CD4-positive, alpha-beta T cell treated with Interleukin-21 for 1 hour (primary cell): ENCODE results near the gene MEST.
"Not testable (repeated sequence)": the region's sequence is repeated elsewhere in the genome, so short reads cannot be mapped to it uniquely, and the experiment has no call there.

Source experiments
- DNase-seq: peaks from one replicate; pipeline ENCODE4 v3.0.0-alpha.2; 2020

MEST gene, protein sequence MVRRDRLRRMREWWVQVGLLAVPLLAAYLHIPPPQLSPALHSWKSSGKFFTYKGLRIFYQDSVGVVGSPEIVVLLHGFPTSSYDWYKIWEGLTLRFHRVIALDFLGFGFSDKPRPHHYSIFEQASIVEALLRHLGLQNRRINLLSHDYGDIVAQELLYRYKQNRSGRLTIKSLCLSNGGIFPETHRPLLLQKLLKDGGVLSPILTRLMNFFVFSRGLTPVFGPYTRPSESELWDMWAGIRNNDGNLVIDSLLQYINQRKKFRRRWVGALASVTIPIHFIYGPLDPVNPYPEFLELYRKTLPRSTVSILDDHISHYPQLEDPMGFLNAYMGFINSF

DNA sequence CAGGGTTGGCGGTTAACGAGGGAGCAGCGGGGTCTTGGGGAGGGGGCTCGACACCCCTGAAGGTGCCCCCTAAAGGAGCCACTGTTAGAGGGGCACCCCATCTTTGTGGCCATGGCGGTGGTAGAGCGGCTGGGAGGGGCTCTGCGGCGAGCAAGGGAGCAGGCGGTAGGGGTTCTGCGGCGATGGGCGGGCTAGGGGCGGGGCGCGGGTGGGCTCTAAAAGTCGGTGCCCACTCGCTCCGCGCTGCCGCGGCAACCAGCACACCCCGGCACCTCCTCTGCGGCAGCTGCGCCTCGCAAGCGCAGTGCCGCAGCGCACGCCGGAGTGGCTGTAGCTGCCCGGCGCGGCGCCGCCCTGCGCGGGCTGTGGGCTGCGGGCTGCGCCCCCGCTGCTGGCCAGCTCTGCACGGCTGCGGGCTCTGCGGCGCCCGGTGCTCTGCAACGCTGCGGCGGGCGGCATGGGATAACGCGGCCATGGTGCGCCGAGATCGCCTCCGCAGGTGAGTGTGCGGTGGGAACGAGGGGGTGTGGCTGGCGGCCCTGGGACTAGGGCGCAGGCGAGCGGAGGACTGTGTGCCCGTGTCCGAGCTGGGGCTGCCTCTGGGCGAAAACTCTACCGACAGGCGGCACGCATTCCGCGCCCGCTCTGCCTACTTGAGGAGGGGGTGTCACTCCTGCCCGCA, at the start of gene MEST:
MEST (plus strand) TSS at position 245 of the 682 bp plus-strand sequence; CDS start at position 474, 229 bp downstream.
- DNase-seq = no peak

DNA sequence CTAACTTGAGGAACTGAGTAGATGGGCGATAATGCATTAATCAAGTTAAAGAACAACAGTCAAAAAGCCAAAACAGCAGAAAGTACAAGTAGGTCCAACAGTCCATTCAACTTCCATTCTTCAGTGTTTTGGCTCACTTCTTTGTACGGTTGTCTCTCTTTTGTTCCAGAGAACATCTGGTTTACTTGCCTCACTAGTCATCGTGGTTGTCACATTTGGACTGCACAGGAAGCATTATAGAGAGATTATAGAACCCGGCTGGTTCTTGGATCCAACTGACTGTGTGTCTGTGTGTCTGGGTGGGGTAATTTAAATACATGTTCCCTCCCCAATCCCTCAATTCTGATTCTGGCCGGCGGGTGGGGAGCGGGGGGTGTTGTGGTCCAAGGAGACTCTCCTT, 49.3 kb upstream of the MEST start:
- DNase-seq = no peak

DNA sequence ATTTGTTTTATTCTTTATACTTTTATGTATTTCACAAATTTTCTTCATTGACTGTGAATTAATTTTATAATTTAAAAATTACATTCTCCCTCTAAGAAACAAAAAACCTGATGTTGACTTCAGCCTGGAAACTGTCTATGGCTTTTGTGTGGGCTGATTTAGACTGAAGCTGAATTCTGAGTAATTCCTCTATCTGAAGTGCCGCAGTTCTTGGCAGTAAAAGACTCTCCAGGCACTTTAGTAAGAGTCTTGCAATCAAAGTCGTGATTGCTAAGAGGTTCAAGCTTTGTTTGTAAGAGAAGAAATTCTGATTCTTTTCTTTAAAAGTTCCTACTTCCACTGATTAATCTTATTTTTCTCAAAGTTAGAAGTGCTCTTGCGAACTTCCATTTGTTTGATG, 47.7 kb upstream of the MEST start:
- no peak for DNase-seq

DNA sequence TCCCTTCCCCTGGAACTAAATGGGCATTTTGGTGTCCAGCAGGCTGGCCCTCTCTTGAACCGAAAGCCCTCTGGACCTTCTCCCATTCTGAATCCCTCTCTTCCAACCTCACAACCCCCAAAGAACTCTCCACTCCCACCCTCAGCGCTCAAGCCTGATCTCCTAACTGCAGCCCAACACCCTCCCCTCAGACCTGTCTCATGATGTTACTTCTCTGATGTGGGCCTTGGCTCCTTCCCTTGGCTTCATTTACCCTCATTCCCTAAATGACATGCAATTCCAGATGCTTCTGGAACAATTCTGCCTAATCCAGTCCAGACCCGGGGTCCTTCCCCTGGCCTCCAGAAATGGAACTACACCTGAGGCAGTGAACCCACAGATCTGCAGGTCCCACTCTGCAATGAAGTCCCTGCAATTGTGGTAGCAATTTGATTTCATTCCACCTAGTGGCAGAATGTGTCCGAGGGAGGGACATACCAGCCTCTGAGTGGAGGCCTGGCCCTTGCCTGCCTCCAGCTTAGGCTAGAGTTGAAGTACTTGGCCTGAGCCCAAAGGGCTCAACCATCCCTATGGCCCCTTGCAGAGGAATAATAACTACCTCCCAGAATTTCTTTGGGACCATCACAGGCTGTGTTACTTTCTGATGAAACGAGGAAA, 47.0 kb upstream of the MEST start:
- DNase-seq = no peak

DNA sequence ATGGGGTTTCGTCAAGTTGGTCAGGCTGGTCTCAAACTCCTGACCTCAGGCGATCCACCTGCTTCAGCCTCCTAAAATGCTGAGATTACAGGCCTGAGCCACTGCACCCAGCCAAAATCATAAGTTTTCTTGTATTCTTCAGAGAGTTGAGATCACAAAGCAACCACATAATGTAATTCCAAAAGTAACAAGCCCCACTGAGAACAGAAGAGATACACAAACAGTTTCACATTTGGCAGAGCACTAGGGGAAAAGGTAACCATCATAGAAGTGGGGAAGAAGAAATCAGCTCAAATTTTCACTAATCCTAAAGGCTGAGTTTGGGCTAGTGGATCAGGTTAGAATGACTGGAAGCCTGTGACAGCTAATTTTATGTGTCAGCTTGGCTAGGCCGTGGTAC, 45.6 kb upstream of the MEST start:
- no peak for DNase-seq

DNA sequence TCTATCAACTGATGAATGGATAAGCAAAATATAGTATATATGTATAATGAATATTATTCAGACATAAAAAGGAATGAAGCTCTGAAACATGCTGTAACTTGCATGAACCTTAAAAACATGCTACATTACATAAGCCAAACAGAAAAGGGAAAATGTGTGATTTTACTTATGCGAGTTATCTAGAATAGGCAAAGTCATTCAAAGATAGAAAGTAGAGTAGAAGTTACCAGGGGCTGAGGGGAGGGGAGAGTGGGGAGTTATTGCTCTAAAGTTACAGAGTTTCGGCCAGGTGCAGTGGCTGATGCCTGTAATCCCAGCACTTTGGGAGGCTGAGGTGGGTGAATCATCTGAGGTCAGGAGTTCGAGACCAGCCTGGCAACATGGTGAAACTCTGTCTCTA, 40.5 kb upstream of the MEST start:
- DNase-seq = not testable (repeated sequence)

DNA sequence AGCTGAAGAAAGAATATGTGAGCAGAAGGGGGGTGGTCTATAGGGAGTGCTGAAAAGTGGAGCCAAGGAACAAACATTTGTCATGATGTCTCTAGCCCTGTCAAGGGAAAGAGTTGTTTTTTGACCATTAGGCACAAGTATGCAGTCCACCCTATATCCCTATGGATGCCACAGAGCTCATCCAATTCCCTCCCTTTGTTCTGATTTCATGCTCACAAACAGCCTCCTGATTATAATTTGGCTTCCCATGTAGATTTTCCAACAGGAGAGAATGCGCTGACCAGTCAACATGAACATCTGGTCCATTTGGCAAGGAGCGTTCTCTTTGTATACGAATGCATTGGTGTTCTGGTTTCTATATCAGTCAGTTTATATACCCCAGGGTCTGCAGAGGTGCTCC, 38.9 kb upstream of the MEST start:
- no peak for DNase-seq

DNA sequence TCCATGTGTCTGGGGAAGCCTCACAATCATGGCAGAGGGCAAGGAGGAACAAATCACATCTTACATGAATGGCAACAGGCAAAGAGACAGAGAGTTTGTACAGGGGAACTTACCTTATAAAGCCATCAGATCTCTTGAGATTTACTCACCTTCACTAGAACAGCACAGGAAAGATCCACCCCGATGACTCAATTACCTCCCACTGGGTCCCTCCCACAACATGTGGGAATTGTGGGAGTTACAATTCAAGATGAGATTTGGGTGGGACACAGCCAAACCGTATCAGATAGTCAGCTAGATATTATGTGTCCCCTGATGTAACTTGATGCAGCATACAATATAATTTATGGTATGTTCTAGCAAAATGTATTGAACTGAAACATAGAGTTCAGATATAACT, 36.9 kb upstream of the MEST start:
- DNase-seq = no peak

DNA sequence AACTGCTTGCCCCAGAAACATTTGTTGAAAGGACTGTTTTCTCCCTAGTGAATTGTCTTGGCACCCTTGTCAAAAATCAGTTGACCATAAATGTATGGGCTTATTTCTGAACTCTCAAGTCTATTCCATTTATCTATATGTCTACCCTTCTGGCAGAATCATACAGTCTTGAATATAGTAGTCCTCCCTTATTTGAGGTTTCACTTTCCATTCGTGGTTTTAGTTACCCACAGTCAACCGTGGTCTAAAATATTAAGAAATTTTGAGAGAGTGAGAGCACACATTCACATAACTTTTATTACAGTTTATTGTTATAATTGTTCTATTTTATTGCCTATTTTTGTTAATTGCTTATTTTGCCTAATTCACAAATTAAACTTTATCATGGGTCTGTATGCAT, 33.6 kb upstream of the MEST start:
- DNase-seq = peak; percentile 15

DNA sequence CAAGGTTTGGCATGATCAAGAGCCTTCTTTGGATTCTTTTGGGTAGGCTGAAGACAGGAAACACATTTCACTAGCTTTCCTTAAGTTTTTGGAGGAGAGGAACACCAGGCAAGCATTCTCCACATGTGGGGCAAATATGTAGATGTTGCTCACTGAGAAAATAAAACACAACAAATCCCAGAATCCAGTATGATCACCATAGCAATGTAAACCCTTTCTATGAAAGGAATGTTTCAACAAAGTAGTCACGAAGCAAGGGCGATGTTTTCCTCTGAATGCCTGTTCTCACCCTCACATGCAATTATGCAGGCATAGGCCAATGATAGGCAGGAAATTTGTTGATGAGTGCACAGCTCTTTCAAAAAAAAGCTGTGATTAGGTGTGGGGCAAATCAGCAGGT, 30.6 kb upstream of the MEST start:
- no peak for DNase-seq

DNA sequence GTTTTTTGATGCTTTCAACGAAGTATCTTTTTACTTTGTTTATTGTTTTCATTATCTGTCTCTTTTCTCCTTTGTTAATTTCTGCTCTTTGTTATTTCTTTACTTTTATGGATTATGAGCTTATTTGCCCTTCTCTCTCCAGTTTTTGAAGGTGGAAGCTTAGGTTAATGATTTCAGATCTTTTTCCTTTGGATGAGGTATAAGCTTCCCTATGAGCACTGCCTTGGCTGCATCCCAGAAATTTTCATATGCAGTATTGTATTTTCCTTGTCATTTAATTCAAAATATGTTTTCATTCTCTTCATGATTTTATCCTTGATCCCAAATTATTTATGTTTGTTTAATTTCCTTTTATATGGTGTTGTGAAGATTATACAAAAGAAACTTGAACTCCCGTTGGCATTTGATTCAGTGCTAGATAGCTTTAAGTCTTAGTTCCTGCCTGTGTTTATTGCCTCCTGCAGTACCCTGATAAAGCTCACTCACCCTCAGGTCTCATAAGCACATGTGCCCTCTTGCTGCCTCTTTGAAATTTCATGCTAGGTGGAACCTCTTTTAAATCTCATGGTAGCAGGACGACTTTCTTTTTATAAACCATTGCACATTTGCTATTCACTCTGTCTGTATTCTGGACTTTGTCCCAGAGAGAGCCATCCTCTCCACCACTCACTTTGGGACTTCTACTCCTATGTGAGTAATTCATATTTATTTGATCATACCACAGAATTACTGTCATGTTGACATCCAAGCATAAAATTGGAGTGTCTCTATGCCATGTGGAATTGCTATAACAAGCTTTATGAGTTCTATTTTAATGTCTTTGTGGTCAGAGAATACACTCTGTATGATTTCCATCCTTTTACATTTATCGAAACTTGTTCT, 28.1 kb upstream of the MEST start:
- no peak for DNase-seq

DNA sequence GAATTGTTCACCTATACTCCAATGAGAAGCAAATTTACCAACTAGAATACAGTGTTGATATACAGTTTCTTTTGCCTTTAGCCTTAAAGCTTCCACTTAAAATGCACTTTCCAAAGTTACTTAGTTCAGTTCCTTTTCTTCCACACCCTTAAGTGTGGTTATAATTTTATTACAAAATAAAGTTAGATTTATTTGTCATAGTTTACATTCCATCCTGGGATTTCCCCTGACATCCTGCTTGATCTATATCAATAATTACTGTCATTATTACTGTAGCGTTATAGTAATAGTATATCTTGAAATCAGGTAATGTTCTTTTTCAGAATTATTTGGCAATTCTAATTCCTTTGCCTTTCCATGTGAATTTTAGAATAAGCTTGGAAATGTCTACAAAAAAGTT, 23.3 kb upstream of the MEST start:
- no peak for DNase-seq

DNA sequence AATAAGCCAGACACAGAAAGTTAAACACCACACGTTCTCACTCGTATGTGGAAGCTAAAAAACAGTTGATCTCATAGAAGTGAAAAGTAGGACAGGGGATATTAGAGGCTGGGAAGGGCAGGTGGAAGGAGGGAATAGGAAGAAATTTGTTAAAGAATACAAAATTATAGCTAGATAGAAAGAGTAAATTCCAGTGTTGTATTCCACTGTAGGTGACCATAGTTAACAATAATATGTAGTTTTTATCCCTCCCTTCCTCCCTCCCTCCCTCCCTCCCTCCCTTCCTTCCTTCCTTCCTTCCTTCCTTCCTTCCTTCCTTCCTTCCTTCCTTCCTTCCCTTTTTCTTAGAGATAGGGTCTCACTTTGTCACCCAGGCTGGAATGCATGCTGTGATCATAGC, 19.9 kb upstream of the MEST start:
- no peak for DNase-seq

DNA sequence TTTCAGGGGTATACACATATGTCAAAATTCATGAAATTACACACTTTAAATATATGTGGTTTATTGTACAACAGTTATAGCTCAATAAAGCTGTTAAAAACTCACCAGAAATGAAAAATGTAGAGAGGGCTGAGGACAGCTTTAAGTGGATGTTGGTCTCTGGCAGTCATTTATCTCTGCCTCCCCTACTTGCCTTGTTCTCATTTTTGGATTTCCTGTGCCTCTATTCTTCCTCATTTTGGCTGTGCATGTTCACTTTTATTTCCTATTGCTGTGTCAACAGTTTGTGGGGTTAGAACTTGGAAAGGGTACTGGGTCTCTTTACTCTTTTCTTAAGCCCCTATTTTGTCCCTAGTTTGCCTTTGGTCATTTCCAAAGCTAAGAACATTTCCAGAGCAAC, 18.6 kb upstream of the MEST start:
- DNase-seq = no peak

DNA sequence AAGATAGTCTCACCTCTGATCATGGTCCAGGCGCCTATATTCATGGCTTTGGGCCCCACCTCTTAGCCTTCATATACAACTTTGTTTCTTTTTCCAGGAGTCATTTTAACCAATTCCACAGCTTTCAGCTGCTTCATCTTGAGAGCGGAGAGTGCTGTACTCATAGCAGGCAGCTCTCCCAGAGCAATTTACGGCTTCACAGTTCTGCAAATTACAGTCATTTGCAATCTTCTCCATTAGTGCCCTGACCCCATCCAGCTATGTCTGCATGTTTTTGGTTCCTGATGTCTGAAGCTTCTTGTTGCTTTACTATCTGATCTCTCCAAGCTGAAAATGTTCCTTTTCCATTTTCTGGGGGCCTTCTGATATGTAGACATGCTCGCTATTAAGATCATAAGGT, 18.0 kb upstream of the MEST start:
- DNase-seq = no peak

DNA sequence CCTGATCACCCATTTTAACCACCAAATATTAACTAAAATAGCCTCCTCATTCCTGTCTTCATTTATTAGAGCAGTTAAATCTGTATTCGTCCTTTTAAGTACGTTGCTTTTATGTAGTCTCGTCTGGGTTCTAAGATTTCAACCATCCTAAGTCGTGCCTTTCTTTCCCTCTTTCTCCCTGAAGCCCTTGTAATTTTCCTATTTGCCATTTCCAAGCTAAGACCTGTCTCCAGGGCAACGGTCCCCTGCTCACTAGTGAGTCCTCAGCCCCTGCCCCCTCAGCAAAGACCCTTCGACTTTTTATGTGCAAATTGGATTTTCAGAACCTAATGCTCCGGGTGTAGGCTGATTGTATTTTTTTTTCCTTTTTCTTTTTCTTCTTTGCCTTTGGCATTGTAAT, 16.1 kb upstream of the MEST start:
- no peak for DNase-seq

DNA sequence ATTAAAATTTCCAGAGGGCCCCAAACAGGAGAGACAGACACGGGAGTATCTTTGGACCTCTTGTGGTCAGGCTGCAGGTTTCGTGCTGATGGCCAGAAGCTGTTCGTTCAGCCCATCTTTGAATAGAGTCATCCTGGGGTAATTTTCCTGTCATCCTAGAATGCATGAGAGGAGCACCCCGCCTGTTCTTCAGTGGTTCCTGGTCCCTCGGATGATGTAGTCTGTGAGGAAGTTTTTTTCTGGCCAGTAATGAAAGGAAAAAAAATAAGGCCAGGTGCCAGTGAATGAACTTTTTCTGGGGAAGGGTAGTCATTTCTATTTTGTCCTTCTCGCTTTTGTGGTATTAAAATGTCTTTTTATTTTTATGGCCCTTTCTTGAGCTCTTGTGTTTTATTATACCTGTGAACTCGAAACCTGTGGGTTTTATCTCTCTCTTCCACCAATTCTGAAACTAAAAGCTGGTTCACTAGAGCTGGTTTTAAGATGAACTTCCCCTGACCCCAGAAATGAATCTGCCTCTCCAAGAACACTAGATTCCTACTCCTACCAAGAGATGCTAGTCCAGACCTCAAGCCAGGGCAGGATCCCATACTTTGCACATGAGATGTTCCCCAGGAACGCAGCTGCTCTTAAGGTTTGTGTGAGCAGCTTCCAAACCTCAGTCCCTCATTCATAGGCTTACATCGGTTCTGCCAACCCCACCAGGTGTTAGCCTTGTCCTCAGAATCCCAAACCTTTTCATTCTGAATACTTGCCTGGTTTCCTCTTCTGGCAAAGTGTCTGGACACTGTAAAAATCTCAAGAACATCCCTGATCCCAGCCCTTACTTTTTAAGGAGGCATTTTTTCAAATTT, 15.4 kb upstream of the MEST start:
- DNase-seq = no peak

DNA sequence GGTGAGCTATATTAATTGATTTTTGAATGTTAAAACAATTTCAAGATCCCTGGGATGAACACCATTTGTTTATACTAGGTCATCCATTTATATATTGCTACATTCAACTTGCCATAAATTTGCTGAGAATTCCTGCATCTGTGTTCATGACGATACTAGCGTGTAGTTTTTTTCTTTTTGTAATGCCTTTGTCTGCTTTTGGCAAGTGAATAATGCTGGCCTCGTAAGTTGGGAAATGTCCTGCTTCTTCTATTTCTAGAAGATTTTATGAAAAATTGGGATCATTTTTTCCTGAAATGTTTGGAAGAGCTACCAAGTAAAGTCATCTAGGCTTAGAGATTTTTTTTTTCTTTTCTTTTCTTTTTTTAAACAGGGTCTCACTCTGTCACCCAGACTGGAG, 12.9 kb upstream of the MEST start:
- DNase-seq = no peak

DNA sequence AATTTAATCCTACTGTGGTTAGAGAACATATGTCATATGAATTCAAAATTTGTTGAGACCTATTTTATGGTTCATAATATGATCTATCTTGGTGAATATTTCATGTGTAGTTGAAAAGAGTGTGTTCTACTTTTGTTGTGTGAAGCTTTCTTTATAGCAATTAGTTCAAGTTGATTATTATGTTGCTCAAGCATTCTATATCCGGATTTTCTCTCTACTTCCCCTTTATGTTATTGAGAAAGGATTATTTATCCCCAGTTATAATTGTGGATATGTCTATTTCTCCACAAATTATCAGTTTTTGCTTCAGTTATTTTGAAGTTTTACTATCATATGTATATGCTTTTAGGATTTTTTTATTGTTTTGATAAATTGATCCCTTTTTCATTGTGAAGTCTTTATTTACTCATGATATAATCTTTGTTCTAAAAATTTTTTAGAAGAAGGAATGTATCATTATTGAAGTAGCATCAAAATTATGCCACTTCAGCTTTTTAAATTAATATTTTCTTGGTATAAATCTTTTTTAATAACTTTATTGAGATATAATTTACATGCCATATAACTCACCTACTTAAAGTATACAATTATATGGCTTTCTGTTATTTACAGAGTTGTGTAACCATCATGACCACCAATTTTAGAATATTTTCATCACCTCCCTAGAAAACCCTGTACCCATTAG, 12.0 kb upstream of the MEST start:
- no peak for DNase-seq

DNA sequence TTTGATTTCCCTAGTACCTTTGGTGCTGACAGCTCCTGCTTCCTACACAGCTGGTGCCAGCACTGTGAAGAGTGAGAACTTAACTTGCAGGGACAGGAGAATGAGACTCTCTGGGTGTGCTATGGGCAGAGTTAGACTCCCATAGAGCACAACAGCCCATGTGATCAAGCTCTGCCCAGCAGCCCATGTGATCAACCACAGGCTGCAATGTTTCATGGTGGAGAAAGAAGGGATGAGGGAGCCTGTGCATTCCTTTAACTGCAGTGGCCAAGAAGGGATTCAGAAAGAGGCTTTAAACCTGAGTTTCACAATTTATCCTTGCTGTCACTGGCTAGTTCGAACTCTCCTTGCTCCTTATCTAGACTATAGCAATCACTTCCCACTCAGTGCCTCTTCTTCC, 10.0 kb upstream of the MEST start:
- DNase-seq = no peak

DNA sequence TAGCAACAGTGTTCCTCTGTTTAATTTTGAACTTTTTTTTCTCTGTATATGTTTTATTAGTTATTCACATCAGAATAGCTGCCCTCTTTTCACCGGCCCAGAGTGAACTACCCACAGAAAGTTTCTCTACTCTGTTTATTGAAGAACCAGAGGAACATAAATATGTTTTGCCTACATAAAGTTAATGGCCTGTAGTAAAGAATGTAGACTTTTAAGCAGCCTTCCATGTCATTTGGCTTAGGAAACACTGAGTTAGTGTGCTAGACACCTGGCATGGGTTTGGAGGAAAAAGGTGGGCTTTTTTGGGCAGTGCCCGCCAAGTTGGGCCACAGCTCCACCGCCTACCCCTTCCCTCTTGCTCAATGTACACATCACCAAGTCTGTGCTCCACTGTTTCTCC, 8.9 kb upstream of the MEST start:
- DNase-seq = no peak

DNA sequence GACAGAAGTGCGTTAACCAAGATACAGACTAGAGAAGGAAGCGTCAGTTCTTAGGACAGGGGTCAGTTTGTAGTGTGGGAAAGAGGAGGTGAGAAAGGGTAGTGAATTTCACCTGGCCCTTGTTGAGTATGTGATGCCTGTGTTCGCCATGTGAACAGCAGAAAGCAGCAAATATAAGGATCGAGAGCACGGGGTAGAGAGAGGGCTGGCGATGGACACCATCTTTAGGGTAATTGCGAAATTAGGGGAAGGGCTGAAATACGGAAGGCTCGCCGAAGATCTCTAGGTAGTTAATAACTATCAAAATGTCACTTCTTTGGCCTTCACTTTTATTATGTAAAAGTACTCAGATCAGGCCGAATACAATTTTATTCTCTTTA, 6.2 kb upstream of the MEST start:
- no peak for DNase-seq
